HepG2 (cell line): Measurements from ENCODE around the gene RHOT2. TPM values are rescaled to one million over a fixed set of nuclear protein-coding genes. Genes with fewer than 3 reads are reported as not detected.

Experiments used
- DNMT3B ChIP-seq: conservative IDR thresholded peaks from 2 replicates; pipeline ENCODE4 v1.6.1; 2016; ENCODE audit warnings: missing biosample characterization, control low read depth
- GATAD1 ChIP-seq: IDR thresholded peaks from 2 replicates; pipeline ENCODE4 v1.6.1; 2016; ENCODE audit warnings: missing genetic modification reagents, missing compliant biosample characterization
- HDAC2 ChIP-seq: sonication (generic); formaldehyde crosslinking; IDR thresholded peaks from 2 replicates; pipeline ENCODE4 v1.4.0; 2020; ENCODE audit warnings: missing genetic modification reagents
- HES4 ChIP-seq: sonication (generic); formaldehyde crosslinking; IDR thresholded peaks from 2 replicates; pipeline ENCODE4 v1.9.0; 2021; ENCODE audit warnings: mild to moderate bottlenecking, missing genetic modification reagents, borderline replicate concordance
- HNRNPL ChIP-seq: fragments of 200-400 bp; formaldehyde crosslinking; IDR thresholded peaks from 2 replicates; pipeline ENCODE4 v1.6.1; 2017; ENCODE audit warnings: mild to moderate bottlenecking, low read depth, low read length
- KAT8 ChIP-seq: IDR thresholded peaks from 2 replicates; pipeline ENCODE4 v1.6.1; 2016; ENCODE audit warnings: missing genetic modification reagents, missing compliant biosample characterization
- NCOR1 ChIP-seq: fragments of 200-600 bp; sonication (generic); IDR thresholded peaks from 2 replicates; pipeline ENCODE4 v1.7.0; 2017; ENCODE audit warnings: antibody characterized with exemption, low read length, borderline replicate concordance
- NFE2 ChIP-seq: sonication (generic); formaldehyde crosslinking; IDR thresholded peaks from 2 replicates; pipeline ENCODE4 v1.4.0; 2020; ENCODE audit warnings: missing genetic modification reagents
- NFKB2 ChIP-seq: sonication (generic); formaldehyde crosslinking; IDR thresholded peaks from 2 replicates; pipeline ENCODE4 v1.4.0; 2020; ENCODE audit warnings: missing genetic modification reagents, borderline replicate concordance
- NPAS2 ChIP-seq: sonication (generic); formaldehyde crosslinking; IDR thresholded peaks from 2 replicates; pipeline ENCODE4 v1.8.0; 2022; ENCODE audit warnings: mild to moderate bottlenecking, missing genetic modification reagents, borderline replicate concordance
- SAP130 ChIP-seq: IDR thresholded peaks from 2 replicates; pipeline ENCODE4 v1.6.1; 2016; ENCODE audit warnings: low read depth
- ZMYM2 ChIP-seq: sonication (generic); formaldehyde crosslinking; IDR thresholded peaks from 2 replicates; pipeline ENCODE4 v1.8.0; 2022; ENCODE audit warnings: mild to moderate bottlenecking, missing genetic modification reagents
- ZNF3 ChIP-seq: IDR thresholded peaks from 2 replicates; pipeline ENCODE4 v1.7.0; 2017; ENCODE audit warnings: inconsistent platforms
- ZNF563 ChIP-seq: sonication (generic); formaldehyde crosslinking; IDR thresholded peaks from 2 replicates; pipeline ENCODE4 v1.8.0; 2022; ENCODE audit warnings: mild to moderate bottlenecking, moderate library complexity, missing genetic modification reagents
- ZNF598 ChIP-seq: sonication (generic); formaldehyde crosslinking; IDR thresholded peaks from 2 replicates; pipeline ENCODE4 v1.5.1; 2020; ENCODE audit warnings: mild to moderate bottlenecking, missing genetic modification reagents, borderline replicate concordance
- ZNF660 ChIP-seq: sonication (generic); formaldehyde crosslinking; IDR thresholded peaks from 2 replicates; pipeline ENCODE4 v1.5.1; 2020; ENCODE audit warnings: mild to moderate bottlenecking, low read depth, missing genetic modification reagents, borderline replicate concordance
- ZSCAN29 ChIP-seq: sonication (generic); formaldehyde crosslinking; conservative IDR thresholded peaks from 2 replicates; pipeline ENCODE4 v1.4.0; 2020; ENCODE audit warnings: mild to moderate bottlenecking, missing genetic modification reagents
- ZSCAN9 ChIP-seq: IDR thresholded peaks from 2 replicates; pipeline ENCODE4 v1.6.1; 2016; ENCODE audit warnings: borderline replicate concordance
- polyA plus RNA-seq, 8 experiments: library from polyadenylated mRNA; depleted of rRNA in 3 of 8; stranded (reverse) in 7 of 8; unstranded in 1 of 8; fragments of >200 nt; fragmentation: Illumina TruSeq in 4 of 8; extraction: Trizol in 4 of 8; gene quantifications; 2 replicates each; pipeline versions ENCODE4 v1.2.1 to v1.2.3, GENCODE V29; 2011 to 2016; ENCODE audit warnings: low read depth in 4 of 8, missing spikeins in 1 of 8, mixed read lengths in 1 of 8; ENCODE audit not compliant: insufficient read depth in 1 of 8
- total RNA-seq, 5 experiments: library from RNA; depleted of rRNA; stranded (reverse); fragments of >200 nt; fragmentation: Illumina TruSeq; extraction: Trizol; gene quantifications; 2 replicates each; pipeline ENCODE4 v1.2.3, GENCODE V29; 2016; ENCODE audit warnings: low read depth in 1 of 5
- TF ChIP-seq, protein P1 (sequence below): sonication (generic); formaldehyde crosslinking; conservative IDR thresholded peaks from 2 replicates; pipeline ENCODE4 v1.4.0; 2020; ENCODE audit warnings: missing genetic modification reagents
- TF ChIP-seq, protein P2 (sequence below), 2 experiments: fragments of 450-650 bp in 1 of 2; sonication (generic) in 1 of 2; formaldehyde crosslinking; IDR thresholded peaks; 2 replicates each; pipeline versions ENCODE4 v1.5.0 to v1.8.0; 2020 to 2022; ENCODE audit warnings: mild to moderate bottlenecking in 1 of 2, missing genetic modification reagents in 1 of 2
- TF ChIP-seq, protein P3 (sequence below): sonication (generic); formaldehyde crosslinking; IDR thresholded peaks from 2 replicates; pipeline ENCODE4 v1.4.0; 2020; ENCODE audit warnings: missing genetic modification reagents, borderline replicate concordance
- TF ChIP-seq, protein P4 (sequence below), 2 experiments: sonication (generic) in 1 of 2; formaldehyde crosslinking in 1 of 2; IDR thresholded peaks; 2 replicates each; pipeline versions ENCODE4 v1.5.1 to v1.6.1; 2011 to 2020; ENCODE audit warnings: borderline replicate concordance in 1 of 2, low read depth in 1 of 2, low read length in 1 of 2, mild to moderate bottlenecking in 1 of 2, missing genetic modification reagents in 1 of 2, moderate library complexity in 1 of 2

Gene RHOT2
- total and polyA plus RNA-seq, 2 of the 13 experiments (the other 11 are each of a cell fraction or from before 2014, with no cell fraction given), result 63.6 to 76.9 TPM

DNA sequence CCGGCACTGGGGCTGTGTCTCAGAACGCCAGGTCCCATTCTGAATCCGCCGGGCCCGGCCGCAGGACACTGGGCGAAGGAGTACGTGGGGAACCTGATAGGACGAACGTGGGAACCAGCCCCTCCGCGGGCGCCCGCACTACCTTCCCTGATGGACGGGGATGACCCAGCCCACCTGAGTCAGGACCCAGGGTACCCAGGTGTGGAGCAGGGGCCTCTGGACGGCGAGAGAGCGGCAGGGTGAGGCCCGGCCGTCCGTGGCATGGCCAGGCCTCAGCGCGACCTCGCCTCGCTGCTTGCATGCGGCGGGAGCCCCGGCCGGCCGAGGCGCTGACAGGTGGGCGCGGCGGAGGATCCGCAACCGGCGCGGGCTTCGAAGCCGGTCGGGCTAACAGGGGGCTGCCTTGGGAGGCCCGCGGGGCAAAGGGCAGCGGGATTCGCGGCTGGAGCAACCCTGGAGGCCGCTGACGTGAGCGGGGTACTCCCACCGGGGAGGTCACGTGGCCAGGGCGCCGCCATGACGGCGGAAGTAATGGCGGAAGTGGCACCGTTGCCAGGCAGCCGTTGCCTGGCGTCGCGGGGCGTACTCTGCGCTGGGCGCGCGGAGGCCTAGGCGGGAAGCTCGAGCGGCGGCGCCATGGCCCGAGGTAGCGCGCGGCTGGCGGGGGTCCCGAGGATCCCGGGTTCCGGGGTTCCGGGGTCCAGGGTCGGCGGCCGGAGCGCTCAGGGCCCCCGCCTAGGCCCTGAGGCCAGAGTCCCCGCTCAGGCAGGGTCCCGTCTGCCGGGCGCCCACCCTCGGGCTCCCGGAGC is 18.9 kb upstream of the RHOT2 start, which contains the start of gene WDR90 (continued):
- TF ChIP-seq, protein P1, sequence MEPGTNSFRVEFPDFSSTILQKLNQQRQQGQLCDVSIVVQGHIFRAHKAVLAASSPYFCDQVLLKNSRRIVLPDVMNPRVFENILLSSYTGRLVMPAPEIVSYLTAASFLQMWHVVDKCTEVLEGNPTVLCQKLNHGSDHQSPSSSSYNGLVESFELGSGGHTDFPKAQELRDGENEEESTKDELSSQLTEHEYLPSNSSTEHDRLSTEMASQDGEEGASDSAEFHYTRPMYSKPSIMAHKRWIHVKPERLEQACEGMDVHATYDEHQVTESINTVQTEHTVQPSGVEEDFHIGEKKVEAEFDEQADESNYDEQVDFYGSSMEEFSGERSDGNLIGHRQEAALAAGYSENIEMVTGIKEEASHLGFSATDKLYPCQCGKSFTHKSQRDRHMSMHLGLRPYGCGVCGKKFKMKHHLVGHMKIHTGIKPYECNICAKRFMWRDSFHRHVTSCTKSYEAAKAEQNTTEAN (CRISPR knock-in tag), result peak; percentile 57; the same call in 1 of the 2 replicates
- TF ChIP-seq ZNF563 (CRISPR knock-in tag) (peak; percentile 91), NPAS2 (CRISPR knock-in tag) (no peak), NFKB2 (CRISPR knock-in tag) (peak; percentile 89; the same call in 1 of the 2 replicates), ZSCAN29 (CRISPR knock-in tag) (peak; percentile 66), HES4 (CRISPR knock-in tag) (no peak; the same call in 1 of the 2 replicates), NFE2 (CRISPR knock-in tag) (no peak), ZSCAN9 (CRISPR knock-in tag) (no peak), ZNF660 (CRISPR knock-in tag) (no peak), HDAC2 (CRISPR knock-in tag) (peak; percentile 60; the same call in 1 of the 2 replicates), SAP130 (CRISPR knock-in tag) (peak; percentile 99), NCOR1 (no peak), HNRNPL (peak; percentile 73; the same call in 1 of the 2 replicates), KAT8 (CRISPR knock-in tag) (peak; percentile 91), ZNF598 (no peak), ZMYM2 (CRISPR knock-in tag) (no peak), ZNF3 (CRISPR knock-in tag) (no peak), DNMT3B (CRISPR knock-in tag) (no peak), GATAD1 (peak; percentile 89)
- TF ChIP-seq, protein P2, sequence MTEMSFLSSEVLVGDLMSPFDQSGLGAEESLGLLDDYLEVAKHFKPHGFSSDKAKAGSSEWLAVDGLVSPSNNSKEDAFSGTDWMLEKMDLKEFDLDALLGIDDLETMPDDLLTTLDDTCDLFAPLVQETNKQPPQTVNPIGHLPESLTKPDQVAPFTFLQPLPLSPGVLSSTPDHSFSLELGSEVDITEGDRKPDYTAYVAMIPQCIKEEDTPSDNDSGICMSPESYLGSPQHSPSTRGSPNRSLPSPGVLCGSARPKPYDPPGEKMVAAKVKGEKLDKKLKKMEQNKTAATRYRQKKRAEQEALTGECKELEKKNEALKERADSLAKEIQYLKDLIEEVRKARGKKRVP (CRISPR knock-in tag; IDR thresholded peaks at IDR 0.05), result peak in 1 of 2 experiments; percentile 84; a peak in 2 of 4 replicates
- TF ChIP-seq, protein P3, sequence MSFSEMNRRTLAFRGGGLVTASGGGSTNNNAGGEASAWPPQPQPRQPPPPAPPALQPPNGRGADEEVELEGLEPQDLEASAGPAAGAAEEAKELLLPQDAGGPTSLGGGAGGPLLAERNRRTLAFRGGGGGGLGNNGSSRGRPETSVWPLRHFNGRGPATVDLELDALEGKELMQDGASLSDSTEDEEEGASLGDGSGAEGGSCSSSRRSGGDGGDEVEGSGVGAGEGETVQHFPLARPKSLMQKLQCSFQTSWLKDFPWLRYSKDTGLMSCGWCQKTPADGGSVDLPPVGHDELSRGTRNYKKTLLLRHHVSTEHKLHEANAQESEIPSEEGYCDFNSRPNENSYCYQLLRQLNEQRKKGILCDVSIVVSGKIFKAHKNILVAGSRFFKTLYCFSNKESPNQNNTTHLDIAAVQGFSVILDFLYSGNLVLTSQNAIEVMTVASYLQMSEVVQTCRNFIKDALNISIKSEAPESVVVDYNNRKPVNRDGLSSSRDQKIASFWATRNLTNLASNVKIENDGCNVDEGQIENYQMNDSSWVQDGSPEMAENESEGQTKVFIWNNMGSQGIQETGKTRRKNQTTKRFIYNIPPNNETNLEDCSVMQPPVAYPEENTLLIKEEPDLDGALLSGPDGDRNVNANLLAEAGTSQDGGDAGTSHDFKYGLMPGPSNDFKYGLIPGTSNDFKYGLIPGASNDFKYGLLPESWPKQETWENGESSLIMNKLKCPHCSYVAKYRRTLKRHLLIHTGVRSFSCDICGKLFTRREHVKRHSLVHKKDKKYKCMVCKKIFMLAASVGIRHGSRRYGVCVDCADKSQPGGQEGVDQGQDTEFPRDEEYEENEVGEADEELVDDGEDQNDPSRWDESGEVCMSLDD (CRISPR knock-in tag), result no peak; the same call in 1 of the 2 replicates
- TF ChIP-seq, protein P4, sequence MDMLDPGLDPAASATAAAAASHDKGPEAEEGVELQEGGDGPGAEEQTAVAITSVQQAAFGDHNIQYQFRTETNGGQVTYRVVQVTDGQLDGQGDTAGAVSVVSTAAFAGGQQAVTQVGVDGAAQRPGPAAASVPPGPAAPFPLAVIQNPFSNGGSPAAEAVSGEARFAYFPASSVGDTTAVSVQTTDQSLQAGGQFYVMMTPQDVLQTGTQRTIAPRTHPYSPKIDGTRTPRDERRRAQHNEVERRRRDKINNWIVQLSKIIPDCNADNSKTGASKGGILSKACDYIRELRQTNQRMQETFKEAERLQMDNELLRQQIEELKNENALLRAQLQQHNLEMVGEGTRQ (IDR thresholded peaks at IDR 0.05; ENCODE audit: low read depth, low read length), result peak; percentile 96
- TF ChIP-seq, protein P4 (CRISPR knock-in tag; IDR thresholded peaks at IDR 0.05; ENCODE audit: borderline replicate concordance), result peak; percentile 95
